KBM-7 (cell line): ENCODE data around the gene PRR16.
"Not testable (repeated sequence)": the region's sequence is repeated elsewhere in the genome, so short reads cannot be mapped to it uniquely, and the experiment has no call there.

ENCODE experiments used
- DNase-seq: peaks from one replicate; pipeline ENCODE4 v3.0.0-alpha.2; 2015
- in situ Hi-C: fragments of 300-500 bp; cut with MboI; formaldehyde crosslinking; loops from 2 replicates; pipeline ENCODE4 v1.14.3; 2020; ENCODE audit warnings: low sequenced_read_pairs, low pct_unique_long_range_greater_than_20kb, mixed read lengths

The PRR16 gene

GRCh38 chr5:120463991-120464626, at the start of gene PRR16:
TSS of gene PRR16 (plus strand) at chr5:120464300.
- DNase-seq: peak; percentile 65
- in situ Hi-C loops: loop anchor here (25.0 kb wide), 1 partner anchor 377 kb away; no protein-coding TSS in a partner anchor

GRCh38 chr5:120415985-120416384, 48.1 kb upstream of the PRR16 start:
- in situ Hi-C loops: no loop called here
- no peak for DNase-seq

GRCh38 chr5:120419127-120419526, 45.0 kb upstream of the PRR16 start:
- no peak for DNase-seq
- in situ Hi-C loops: no loop called here

- in situ Hi-C loops, DNase-seq: not testable (repeated sequence)
Observed at GRCh38 chr5:120426633-120427275, 37.3 kb upstream of the PRR16 start.

GRCh38 chr5:120430572-120430971, 33.5 kb upstream of the PRR16 start:
- no peak for DNase-seq
- in situ Hi-C loops: no loop called here

- in situ Hi-C loops: no loop called here
- DNase-seq: no peak
Observed at GRCh38 chr5:120432861-120433260, 31.2 kb upstream of the PRR16 start.

GRCh38 chr5:120435129-120435528, 29.0 kb upstream of the PRR16 start:
- no peak for DNase-seq
- in situ Hi-C loops: no loop called here

GRCh38 chr5:120436996-120437395, 27.1 kb upstream of the PRR16 start:
- in situ Hi-C loops: no loop called here
- DNase-seq: no peak

GRCh38 chr5:120442694-120443093, 21.4 kb upstream of the PRR16 start:
- in situ Hi-C loops: no loop called here
- no peak for DNase-seq

GRCh38 chr5:120443607-120444006, 20.5 kb upstream of the PRR16 start:
- no peak for DNase-seq
- in situ Hi-C loops: no loop called here

- no peak for DNase-seq
- in situ Hi-C loops: no loop called here
Observed at GRCh38 chr5:120446068-120446492, 18.0 kb upstream of the PRR16 start.

GRCh38 chr5:120446901-120447300, 17.2 kb upstream of the PRR16 start:
- DNase-seq: no peak
- in situ Hi-C loops: no loop called here

- no peak for DNase-seq
- in situ Hi-C loops: no loop called here
Observed at GRCh38 chr5:120447706-120448239, 16.3 kb upstream of the PRR16 start.

GRCh38 chr5:120449501-120449900, 14.6 kb upstream of the PRR16 start:
- no peak for DNase-seq
- in situ Hi-C loops: no loop called here

GRCh38 chr5:120450910-120451309, 13.2 kb upstream of the PRR16 start:
- in situ Hi-C loops: loop anchor here (25.0 kb wide), 1 partner anchor 364 kb away; no protein-coding TSS in a partner anchor
- DNase-seq: no peak

GRCh38 chr5:120451445-120451844, 12.7 kb upstream of the PRR16 start:
- in situ Hi-C loops: loop anchor here (25.0 kb wide), 1 partner anchor 364 kb away; no protein-coding TSS in a partner anchor

GRCh38 chr5:120452471-120452870, 11.6 kb upstream of the PRR16 start:
- in situ Hi-C loops: loop anchor here (25.0 kb wide), 1 partner anchor 365 kb away; no protein-coding TSS in a partner anchor
- no peak for DNase-seq

More at GRCh38 chr5:120451445-120451844, 12.7 kb upstream of the PRR16 start:
- DNase-seq: no peak

GRCh38 chr5:120454094-120454798, 9.9 kb upstream of the PRR16 start:
- in situ Hi-C loops: loop anchor here (25.0 kb wide), 1 partner anchor 367 kb away; no protein-coding TSS in a partner anchor
- DNase-seq: no peak

GRCh38 chr5:120456006-120456405, 8.1 kb upstream of the PRR16 start:
- in situ Hi-C loops: loop anchor here (25.0 kb wide), 1 partner anchor 369 kb away; no protein-coding TSS in a partner anchor
- no peak for DNase-seq
